ENCODE data around the gene PHF2. TPM values are rescaled to one million over a fixed set of nuclear protein-coding genes. Genes with fewer than 3 reads are reported as not detected.

The PHF2 gene
- polyA plus RNA-seq, 2 donors: 11.7 to 17.9 TPM

DNA sequence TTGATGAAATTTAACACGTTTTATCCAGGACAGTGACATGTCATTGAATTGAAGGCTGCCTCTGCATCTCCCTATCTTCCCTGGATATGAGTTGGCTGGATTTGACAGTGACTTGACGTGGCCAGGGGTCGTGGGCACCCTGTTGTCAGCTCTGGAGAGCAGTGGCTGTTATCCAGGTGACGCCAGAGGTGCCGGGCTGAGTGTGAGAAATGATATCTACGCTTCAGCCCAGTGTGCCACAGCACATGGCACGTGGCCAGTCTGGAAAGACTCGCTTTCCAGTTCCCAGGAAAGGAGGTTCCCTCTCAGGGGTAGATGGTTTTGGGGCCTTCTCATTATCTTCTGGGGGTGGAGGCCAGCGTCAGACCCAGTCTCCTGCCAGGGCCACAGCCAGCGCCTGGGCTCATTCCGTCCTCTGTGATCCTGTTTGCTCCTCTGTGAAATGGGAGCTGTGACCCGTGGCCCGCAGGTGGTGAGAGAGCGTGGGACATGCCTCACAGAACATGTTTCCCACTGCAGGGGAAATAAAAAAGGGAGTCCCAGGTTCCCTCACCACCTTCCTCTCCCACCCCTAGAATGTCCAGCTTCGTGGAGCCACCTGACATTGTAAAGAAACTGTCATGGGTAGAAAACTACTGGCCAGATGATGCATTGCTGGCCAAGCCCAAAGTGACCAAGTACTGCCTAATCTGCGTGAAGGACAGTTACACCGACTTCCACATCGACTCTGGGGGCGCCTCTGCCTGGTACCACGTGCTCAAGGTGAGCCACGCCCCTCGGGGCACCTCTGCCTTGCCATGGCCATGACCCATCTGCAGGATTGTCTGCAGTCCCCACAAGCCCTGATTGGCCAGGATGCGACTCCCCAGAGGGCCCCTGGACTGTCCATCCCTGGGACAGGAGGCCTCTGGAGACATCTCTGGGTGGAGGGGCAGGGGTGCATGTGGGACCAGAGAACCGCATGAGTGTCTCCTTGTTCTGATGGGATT lies 76.5 kb downstream of the PHF2 start:
- Histone ChIP-seq H3K27ac (ENCODE audit: low read depth in 2 of 2, low read length in 1 of 2) (no peak overlapping the region), H3K9me3 (ENCODE audit: control insufficient read depth in 2 of 2, insufficient read depth in 1 of 2, low read depth in 1 of 2, low read length in 1 of 2) (no peaks in the 10 kb centered on the region), H3K27me3 (ENCODE audit: control insufficient read depth in 1 of 2, insufficient read depth in 2 of 2, low read length in 2 of 2) (no peaks in the 10 kb centered on the region), H3K4me1 (ENCODE audit: control insufficient read depth in 2 of 2, insufficient read depth in 2 of 2, low read length in 1 of 2) (no peaks in the 10 kb centered on the region), H3K4me3 (ENCODE audit: low read depth in 1 of 2, low read length in 2 of 2) (no peak overlapping the region), H3K36me3 (ENCODE audit: control insufficient read depth in 2 of 2, insufficient read depth in 2 of 2, low read length in 1 of 2) (peaks cover 28 to 65% of the 10 kb centered on the region in 2 donors)
- WGBS, 2 donors: 92 to 93% methylated on average over 24 of the region's 24 CpGs

DNA sequence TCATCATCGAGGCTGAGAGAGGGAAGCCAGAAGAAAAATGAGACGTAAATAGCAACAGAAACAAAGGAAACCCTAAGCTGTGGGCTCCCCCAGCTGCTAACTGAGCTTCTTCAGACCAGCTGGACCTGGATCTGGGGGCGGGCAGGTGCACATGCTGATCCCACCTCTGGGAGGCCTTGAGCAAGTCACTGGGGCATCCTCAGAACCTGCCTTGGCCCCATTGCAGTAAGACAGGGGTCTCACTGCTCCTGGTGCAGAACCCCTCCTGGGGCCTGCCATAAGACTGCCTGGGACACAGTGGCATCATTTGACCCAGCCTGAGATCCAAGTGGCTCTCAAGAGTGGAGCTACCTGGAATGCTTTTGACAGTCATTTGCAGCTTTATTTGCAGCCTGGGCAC lies 77.4 kb downstream of the PHF2 start:
- Histone ChIP-seq H3K4me3 (ENCODE audit: low read depth in 1 of 2, low read length in 2 of 2) (no peak overlapping the region), H3K4me1 (ENCODE audit: control insufficient read depth in 2 of 2, insufficient read depth in 2 of 2, low read length in 1 of 2) (no peaks in the 10 kb centered on the region), H3K27ac (ENCODE audit: low read depth in 2 of 2, low read length in 1 of 2) (no peak overlapping the region), H3K36me3 (ENCODE audit: control insufficient read depth in 2 of 2, insufficient read depth in 2 of 2, low read length in 1 of 2) (peaks cover 28 to 71% of the 10 kb centered on the region in 2 donors), H3K9me3 (ENCODE audit: control insufficient read depth in 2 of 2, insufficient read depth in 1 of 2, low read depth in 1 of 2, low read length in 1 of 2) (no peaks in the 10 kb centered on the region), H3K27me3 (ENCODE audit: control insufficient read depth in 1 of 2, insufficient read depth in 2 of 2, low read length in 2 of 2) (no peaks in the 10 kb centered on the region)
- WGBS, 2 donors: 90 to 91% methylated on average over 3 of the region's 3 CpGs

DNA sequence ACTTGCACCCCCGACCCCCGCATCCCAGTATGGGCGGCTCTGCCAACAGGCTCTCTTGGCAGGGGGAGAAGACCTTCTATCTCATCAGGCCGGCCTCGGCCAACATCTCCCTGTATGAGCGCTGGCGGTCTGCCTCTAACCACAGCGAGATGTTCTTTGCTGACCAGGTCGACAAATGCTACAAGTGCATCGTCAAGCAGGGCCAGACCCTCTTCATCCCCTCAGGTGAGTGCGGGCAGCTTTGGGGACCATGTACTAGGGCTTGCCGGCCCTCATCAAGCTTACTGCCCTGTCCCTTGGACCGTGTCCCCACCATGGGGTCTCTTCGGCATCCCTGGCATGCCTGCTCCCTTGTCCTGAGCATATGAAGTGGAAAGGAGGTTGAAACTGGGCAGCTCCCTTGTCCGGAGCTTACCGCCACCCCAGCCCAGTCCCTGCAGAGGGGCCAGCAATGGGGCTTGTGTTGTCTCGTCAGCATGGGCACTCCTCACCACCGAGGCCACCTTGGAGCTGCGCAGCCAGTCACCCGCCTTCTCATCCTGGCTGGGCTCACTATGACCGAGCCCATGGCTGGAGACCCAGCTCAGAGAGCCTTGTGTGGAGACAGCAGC lies 78.1 kb downstream of the PHF2 start:
- Histone ChIP-seq H3K4me1 (ENCODE audit: control insufficient read depth in 2 of 2, insufficient read depth in 2 of 2, low read length in 1 of 2) (no peaks in the 10 kb centered on the region), H3K9me3 (ENCODE audit: control insufficient read depth in 2 of 2, insufficient read depth in 1 of 2, low read depth in 1 of 2, low read length in 1 of 2) (no peaks in the 10 kb centered on the region), H3K27ac (ENCODE audit: low read depth in 2 of 2, low read length in 1 of 2) (no peak overlapping the region), H3K27me3 (ENCODE audit: control insufficient read depth in 1 of 2, insufficient read depth in 2 of 2, low read length in 2 of 2) (no peaks in the 10 kb centered on the region), H3K4me3 (ENCODE audit: low read depth in 1 of 2, low read length in 2 of 2) (no peak overlapping the region), H3K36me3 (ENCODE audit: control insufficient read depth in 2 of 2, insufficient read depth in 2 of 2, low read length in 1 of 2) (peaks cover 30 to 75% of the 10 kb centered on the region in 2 donors)
- WGBS, 2 donors: 95 to 96% methylated on average over 21 of the region's 21 CpGs

DNA sequence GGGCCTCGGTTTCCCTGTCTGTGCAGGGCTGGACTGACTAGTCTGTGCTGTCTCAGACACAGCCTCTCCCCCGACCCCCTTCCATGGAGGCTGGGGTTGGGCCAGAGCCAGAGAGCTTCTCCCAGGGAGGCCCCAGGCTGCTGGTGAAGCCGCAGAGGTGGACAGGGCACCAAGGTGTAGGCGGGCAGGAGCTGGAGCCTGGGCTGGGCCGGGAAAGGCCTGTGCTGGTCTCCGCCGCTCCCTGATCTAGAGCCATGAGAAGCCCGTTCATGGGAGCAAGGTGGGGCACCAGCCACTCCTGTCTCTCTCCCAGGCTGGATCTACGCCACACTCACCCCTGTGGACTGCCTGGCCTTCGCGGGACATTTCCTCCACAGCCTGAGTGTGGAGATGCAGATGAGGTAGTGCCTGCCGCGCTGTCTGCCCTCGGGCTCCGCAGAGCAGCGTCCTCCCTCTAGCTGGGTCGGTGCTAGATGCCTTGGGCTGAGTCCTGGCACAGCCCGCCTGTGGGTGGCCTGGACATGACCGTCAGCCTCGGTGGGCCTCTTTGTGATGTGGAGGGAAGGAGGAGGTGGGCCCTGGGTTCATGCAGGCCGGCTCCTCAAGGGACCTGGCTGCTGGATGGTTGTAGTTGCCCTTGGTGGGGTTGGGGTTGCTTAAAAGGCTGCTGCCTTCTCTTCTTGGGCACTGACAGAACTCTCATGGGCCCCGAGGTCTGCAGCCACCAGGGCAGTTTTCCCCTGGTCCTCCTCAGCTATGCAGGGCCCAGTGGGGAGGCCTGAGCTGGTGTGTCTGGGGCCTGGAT lies 79.4 kb downstream of the PHF2 start:
- no peaks in the 10 kb centered on the region for H3K4me1 ChIP-seq (ENCODE audit: control insufficient read depth in 2 of 2, insufficient read depth in 2 of 2, low read length in 1 of 2)
- H3K36me3 ChIP-seq (ENCODE audit: control insufficient read depth in 2 of 2, insufficient read depth in 2 of 2, low read length in 1 of 2): peaks cover 21 to 71% of the 10 kb centered on the region in 2 donors
- no peak overlapping the region for H3K27ac ChIP-seq (ENCODE audit: low read depth in 2 of 2, low read length in 1 of 2)
- H3K9me3 ChIP-seq (ENCODE audit: control insufficient read depth in 2 of 2, insufficient read depth in 1 of 2, low read depth in 1 of 2, low read length in 1 of 2): no peaks in the 10 kb centered on the region
- H3K27me3 ChIP-seq (ENCODE audit: control insufficient read depth in 1 of 2, insufficient read depth in 2 of 2, low read length in 2 of 2): no peaks in the 10 kb centered on the region
- no peak overlapping the region for H3K4me3 ChIP-seq (ENCODE audit: low read depth in 1 of 2, low read length in 2 of 2)
- WGBS, 2 donors: 93 to 99% methylated on average over 22 of the region's 22 CpGs

DNA sequence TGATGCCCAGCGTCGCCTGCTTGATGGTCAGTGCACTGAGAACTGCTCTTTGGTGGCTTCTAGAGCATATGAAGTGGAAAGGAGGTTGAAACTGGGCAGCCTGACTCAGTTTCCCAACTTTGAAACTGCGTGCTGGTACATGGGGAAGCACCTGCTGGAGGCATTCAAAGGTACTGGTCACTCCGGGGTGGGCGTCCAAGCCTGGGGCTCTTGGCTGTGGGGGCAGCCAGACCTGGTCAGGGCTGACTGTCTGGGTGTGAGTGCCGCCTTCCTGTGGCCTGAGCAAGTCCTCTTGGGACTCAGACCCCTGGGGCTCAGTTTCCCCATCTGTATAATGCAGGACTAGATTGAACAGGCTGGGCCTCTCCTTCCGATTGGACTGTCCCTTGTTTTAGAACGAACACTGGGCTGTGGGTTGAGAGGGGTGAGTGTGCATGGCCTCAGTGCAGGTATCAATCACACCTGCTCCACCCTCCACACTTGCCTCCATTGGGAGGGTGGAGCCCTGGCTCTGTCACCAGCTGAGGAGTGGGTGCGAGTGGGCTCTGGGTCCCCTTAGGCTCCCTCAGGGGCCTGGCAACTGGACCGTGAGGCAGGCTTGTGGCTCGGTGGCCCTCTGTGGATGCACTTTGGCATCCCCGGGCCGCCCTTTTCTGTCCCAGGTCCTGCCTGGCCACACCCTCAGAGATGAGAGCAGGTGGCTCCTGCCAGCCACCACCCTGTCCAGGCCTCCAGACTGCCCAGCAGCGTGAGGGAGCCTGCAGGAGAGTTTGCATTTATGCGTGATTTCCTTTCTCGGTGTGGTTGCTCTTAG lies 80.2 kb downstream of the PHF2 start:
- Histone ChIP-seq H3K27ac (ENCODE audit: low read depth in 2 of 2, low read length in 1 of 2) (no peak overlapping the region), H3K4me1 (ENCODE audit: control insufficient read depth in 2 of 2, insufficient read depth in 2 of 2, low read length in 1 of 2) (no peaks in the 10 kb centered on the region), H3K9me3 (ENCODE audit: control insufficient read depth in 2 of 2, insufficient read depth in 1 of 2, low read depth in 1 of 2, low read length in 1 of 2) (no peaks in the 10 kb centered on the region), H3K36me3 (ENCODE audit: control insufficient read depth in 2 of 2, insufficient read depth in 2 of 2, low read length in 1 of 2) (peaks cover 21 to 67% of the 10 kb centered on the region in 2 donors), H3K4me3 (ENCODE audit: low read depth in 1 of 2, low read length in 2 of 2) (no peak overlapping the region), H3K27me3 (ENCODE audit: control insufficient read depth in 1 of 2, insufficient read depth in 2 of 2, low read length in 2 of 2) (no peaks in the 10 kb centered on the region)
- 95 to 96% methylated on average over 16 of the region's 16 CpGs for WGBS, 2 donors

DNA sequence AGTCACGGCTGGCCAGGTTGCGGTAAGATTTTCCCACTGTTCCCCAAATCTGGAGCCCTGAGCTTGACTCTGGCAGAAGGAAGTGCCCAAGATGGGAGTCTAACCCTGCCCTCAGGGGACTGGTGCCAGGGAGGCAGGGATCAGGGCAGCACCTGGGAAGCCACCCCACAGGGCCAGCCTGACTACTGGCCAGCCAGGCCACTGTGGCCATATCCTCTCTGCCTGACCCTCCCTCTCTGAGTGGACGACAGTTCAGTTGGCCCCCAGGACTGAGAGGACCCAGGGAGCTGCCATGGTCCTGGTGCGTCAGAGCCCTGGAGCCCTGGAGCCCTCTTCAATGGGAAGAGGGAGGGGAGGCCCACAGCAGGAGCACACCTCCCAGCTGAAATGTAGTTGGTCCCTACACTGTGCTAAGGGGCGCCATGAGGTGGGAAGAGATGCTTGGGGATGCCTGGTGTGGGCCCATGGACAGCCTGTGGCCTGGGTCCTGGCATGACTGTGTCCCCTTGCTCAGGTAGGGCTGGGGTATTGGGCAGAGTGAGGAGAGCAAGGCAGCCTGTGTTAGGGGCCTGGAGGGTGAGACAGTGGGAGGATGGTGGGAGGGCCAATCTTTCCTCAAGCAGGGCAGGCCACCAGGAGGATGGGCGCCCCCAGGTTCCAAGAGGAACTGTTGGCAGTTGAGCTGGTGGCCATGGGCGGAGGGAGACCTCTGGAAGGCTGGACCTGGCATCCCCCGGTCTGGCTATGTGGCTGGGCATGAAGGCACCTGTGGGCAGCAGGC lies 81.1 kb downstream of the PHF2 start:
- peaks cover 18 to 63% of the 10 kb centered on the region in 2 donors for H3K36me3 ChIP-seq (ENCODE audit: control insufficient read depth in 2 of 2, insufficient read depth in 2 of 2, low read length in 1 of 2)

DNA sequence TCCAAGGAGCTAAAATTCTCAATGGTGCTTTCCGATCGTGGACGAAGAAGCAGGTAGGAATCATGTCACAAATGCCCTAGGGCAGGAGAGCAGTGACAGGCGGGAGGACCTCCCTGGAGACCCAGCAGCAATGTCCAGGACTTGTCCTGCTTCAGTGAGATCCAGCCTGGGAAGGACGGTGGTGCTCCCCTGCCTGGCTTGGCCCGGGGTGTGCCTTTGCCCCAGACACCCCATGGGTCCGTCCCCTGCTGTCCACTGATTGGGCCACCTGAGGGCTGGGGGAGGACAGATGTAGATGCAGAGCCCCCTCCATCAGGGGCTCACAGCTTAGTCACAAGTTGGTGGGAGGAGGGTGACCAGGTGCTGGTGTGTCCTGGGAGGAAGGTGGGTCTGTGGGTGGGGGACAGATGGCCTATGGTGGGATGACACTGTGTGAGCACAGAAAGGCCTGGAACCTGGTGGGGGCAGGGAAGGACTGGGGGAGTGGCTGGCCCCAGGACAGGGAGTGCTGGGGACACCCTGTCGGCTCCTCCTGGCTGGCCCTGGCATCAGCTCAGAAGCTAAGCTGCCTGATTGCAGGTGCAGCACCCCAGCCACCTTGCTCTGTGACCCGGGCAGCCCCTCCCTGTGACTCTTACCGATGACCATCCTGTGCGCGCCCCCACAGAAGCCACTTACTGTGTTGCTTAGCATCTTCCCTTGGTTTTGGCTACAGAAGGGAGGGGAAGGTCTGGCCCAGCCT lies 82.0 kb downstream of the PHF2 start:
- H3K36me3 ChIP-seq (ENCODE audit: control insufficient read depth in 2 of 2, insufficient read depth in 2 of 2, low read length in 1 of 2): peaks cover 18 to 67% of the 10 kb centered on the region in 2 donors
- H3K4me1 ChIP-seq (ENCODE audit: control insufficient read depth in 2 of 2, insufficient read depth in 2 of 2, low read length in 1 of 2): no peaks in the 10 kb centered on the region
- H3K27me3 ChIP-seq (ENCODE audit: control insufficient read depth in 1 of 2, insufficient read depth in 2 of 2, low read length in 2 of 2): no peaks in the 10 kb centered on the region
- no peak overlapping the region for H3K4me3 ChIP-seq (ENCODE audit: low read depth in 1 of 2, low read length in 2 of 2)
- 96 to 99% methylated on average over 11 to 12 of the region's 12 CpGs for WGBS, 2 donors
- H3K27ac ChIP-seq (ENCODE audit: low read depth in 2 of 2, low read length in 1 of 2): no peak overlapping the region
- H3K9me3 ChIP-seq (ENCODE audit: control insufficient read depth in 2 of 2, insufficient read depth in 1 of 2, low read depth in 1 of 2, low read length in 1 of 2): no peaks in the 10 kb centered on the region

More for the DNA sequence above, 81.1 kb downstream of the PHF2 start:
- H3K4me3 ChIP-seq (ENCODE audit: low read depth in 1 of 2, low read length in 2 of 2): no peak overlapping the region
- no peaks in the 10 kb centered on the region for H3K27me3 ChIP-seq (ENCODE audit: control insufficient read depth in 1 of 2, insufficient read depth in 2 of 2, low read length in 2 of 2)
- H3K9me3 ChIP-seq (ENCODE audit: control insufficient read depth in 2 of 2, insufficient read depth in 1 of 2, low read depth in 1 of 2, low read length in 1 of 2): no peaks in the 10 kb centered on the region
- H3K27ac ChIP-seq (ENCODE audit: low read depth in 2 of 2, low read length in 1 of 2): no peak overlapping the region
- H3K4me1 ChIP-seq (ENCODE audit: control insufficient read depth in 2 of 2, insufficient read depth in 2 of 2, low read length in 1 of 2): no peaks in the 10 kb centered on the region
- WGBS, 2 donors: 96 to 98% methylated on average over 8 of the region's 8 CpGs
